Sigmoid colon (tissue), 7 donors: Measurements from ENCODE around the gene PTPRT. TPM values are rescaled to one million over a fixed set of nuclear protein-coding genes. Genes with fewer than 3 reads are reported as not detected.

ENCODE experiments used
- DNase-seq: peaks from one replicate; pipeline ENCODE4 v3.0.0-alpha.2; 2019
- H3K27ac ChIP-seq, 4 donors: fragments of 200-600 bp; sonication (generic); one replicate each; pipeline ENCODE4 v1.5.1; 2016 to 2019; ENCODE audit warnings: mild to moderate bottlenecking in 1 of 4
- H3K27me3 ChIP-seq, 3 donors: fragments of 200-600 bp; sonication (generic); one replicate each; pipeline ENCODE4 v1.5.1; 2019; ENCODE audit warnings: mild to moderate bottlenecking in 1 of 3
- H3K36me3 ChIP-seq, 4 donors: fragments of 200-600 bp; sonication (generic); one replicate each; pipeline ENCODE4 v1.5.1; 2016 to 2019
- H3K4me1 ChIP-seq, 4 donors: fragments of 200-600 bp; sonication (generic); one replicate each; pipeline ENCODE4 v1.5.1; 2017 to 2019
- H3K4me3 ChIP-seq, 4 donors: fragments of 200-600 bp; sonication (generic); one replicate each; pipeline ENCODE4 v1.5.1; 2017 to 2019; ENCODE audit warnings: mild to moderate bottlenecking in 2 of 4, moderate library complexity in 1 of 4
- H3K9me3 ChIP-seq, 4 donors: fragments of 200-600 bp in 3 of 4; sonication (generic) in 3 of 4; one replicate each; pipeline versions ENCODE4 v1.5.1 to v1.6.1; 2013 to 2019
- EP300 ChIP-seq, 4 donors: sonication (generic); formaldehyde crosslinking; IDR thresholded peaks; one replicate each; pipeline ENCODE4 v1.6.1; 2017; ENCODE audit warnings: antibody characterized with exemption in 4 of 4
- POLR2A ChIP-seq, 2 donors: fragments of 450-650 bp; IDR thresholded peaks; one replicate each; pipeline ENCODE4 v1.6.1; 2016; ENCODE audit warnings: antibody characterized with exemption in 2 of 2, mild to moderate bottlenecking in 2 of 2, moderate library complexity in 2 of 2
- POLR2AphosphoS5 ChIP-seq, 4 donors: sonication (generic); formaldehyde crosslinking; IDR thresholded peaks; one replicate each; pipeline ENCODE4 v1.6.1; 2017; ENCODE audit warnings: antibody characterized with exemption in 4 of 4
- WGBS, 2 donors: extraction: QIAGEN DNeasy Blood & Tissue Kit; methylation state at CpG; one replicate each; pipeline ENCODE4 v1.1.7; 2013; 5-methylcytosine and 5-hydroxymethylcytosine counted together
- intact Hi-C: fragments of 100-400 bp; cut with DNase I; formaldehyde crosslinking; loops from one replicate; pipeline ENCODE4 v1.15.1; 2023
- polyA plus RNA-seq, 3 donors: library from polyadenylated mRNA; stranded (reverse); fragments of 200-250 nt; gene quantifications; one replicate each; pipeline ENCODE4 v1.2.3, GENCODE V29; 2013
- total RNA-seq, 4 donors: library from RNA; depleted of rRNA; stranded (reverse); fragments of >200 nt; gene quantifications; one replicate each; pipeline ENCODE4 v1.1.0, GENCODE V29; 2016
- TF ChIP-seq, protein P1 (sequence below), 4 experiments: fragments of 450-650 bp in 3 of 4; fragments of 200-600 bp in 1 of 4; IDR thresholded peaks; one replicate each; pipeline ENCODE4 v1.5.1; 2016 to 2019; ENCODE audit warnings: antibody characterized with exemption in 4 of 4, mild to moderate bottlenecking in 3 of 4, moderate library complexity in 2 of 4
- donor health status: healthy with polysubstance abuse.
- donor health status: Bipolar disorder and iron deficiency.
- donor health status: healthy.

Gene PTPRT
- total and polyA plus RNA-seq, 7 donors = under 0.01 to 0.41 (median 0.12) TPM; not detected in 3

- Histone ChIP-seq H3K36me3 (no peaks in the 10 kb centered on the region), H3K27ac (no peak overlapping the region), H3K9me3 (no peaks in the 10 kb centered on the region), H3K4me1 (no peaks in the 10 kb centered on the region), H3K27me3 (no peaks in the 10 kb centered on the region), H3K4me3 (no peak overlapping the region)
- no peak for DNase-seq
- WGBS, 2 donors = 89 to 94% methylated on average over 1 of the region's 1 CpG
- intact Hi-C loops = no loop called here
- TF ChIP-seq POLR2A (IDR thresholded peaks at IDR 0.05) = no peak
- TF ChIP-seq, protein P1, sequence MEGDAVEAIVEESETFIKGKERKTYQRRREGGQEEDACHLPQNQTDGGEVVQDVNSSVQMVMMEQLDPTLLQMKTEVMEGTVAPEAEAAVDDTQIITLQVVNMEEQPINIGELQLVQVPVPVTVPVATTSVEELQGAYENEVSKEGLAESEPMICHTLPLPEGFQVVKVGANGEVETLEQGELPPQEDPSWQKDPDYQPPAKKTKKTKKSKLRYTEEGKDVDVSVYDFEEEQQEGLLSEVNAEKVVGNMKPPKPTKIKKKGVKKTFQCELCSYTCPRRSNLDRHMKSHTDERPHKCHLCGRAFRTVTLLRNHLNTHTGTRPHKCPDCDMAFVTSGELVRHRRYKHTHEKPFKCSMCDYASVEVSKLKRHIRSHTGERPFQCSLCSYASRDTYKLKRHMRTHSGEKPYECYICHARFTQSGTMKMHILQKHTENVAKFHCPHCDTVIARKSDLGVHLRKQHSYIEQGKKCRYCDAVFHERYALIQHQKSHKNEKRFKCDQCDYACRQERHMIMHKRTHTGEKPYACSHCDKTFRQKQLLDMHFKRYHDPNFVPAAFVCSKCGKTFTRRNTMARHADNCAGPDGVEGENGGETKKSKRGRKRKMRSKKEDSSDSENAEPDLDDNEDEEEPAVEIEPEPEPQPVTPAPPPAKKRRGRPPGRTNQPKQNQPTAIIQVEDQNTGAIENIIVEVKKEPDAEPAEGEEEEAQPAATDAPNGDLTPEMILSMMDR (IDR thresholded peaks at IDR 0.05) = no peak
These were observed 410.5 kb downstream of the PTPRT start for GRCh38 chr20:42779216-42779615.

DNA sequence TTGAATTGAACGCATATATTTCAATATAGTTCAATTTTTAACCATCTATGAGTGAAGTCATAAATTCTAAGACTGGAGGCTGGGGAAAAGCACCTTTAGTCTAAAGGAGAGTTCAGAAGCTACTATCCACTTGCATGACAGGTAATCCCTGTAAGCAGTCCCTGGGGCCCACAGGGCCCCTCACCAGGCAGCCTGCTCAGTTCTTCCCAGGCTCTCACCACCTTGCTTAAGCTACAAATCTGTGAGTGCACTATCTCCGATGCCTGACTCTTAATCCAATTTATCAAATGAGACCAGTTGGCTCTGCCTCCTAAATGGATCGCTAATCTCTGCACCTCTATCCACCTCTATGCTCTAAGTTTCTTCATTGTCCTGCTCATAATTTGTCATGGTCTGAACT is 413.8 kb downstream of the PTPRT start:
- TF ChIP-seq POLR2AphosphoS5 (IDR thresholded peaks at IDR 0.05) (no peak), EP300 (IDR thresholded peaks at IDR 0.05) (no peak), POLR2A (IDR thresholded peaks at IDR 0.05) (no peak)
- TF ChIP-seq, protein P1 (IDR thresholded peaks at IDR 0.05) = no peak
- no peaks in the 10 kb centered on the region for H3K9me3 ChIP-seq
- intact Hi-C loops = no loop called here
- DNase-seq = no peak
- H3K27ac ChIP-seq = no peak overlapping the region
- no peaks in the 10 kb centered on the region for H3K27me3 ChIP-seq
- no peak overlapping the region for H3K4me3 ChIP-seq
- no peaks in the 10 kb centered on the region for H3K36me3 ChIP-seq
- WGBS, 2 donors = 87 to 92% methylated on average over 3 of the region's 3 CpGs
- H3K4me1 ChIP-seq = no peaks in the 10 kb centered on the region

- Histone ChIP-seq H3K36me3 (no peaks in the 10 kb centered on the region), H3K27me3 (no peaks in the 10 kb centered on the region), H3K4me3 (no peak overlapping the region), H3K4me1 (no peaks in the 10 kb centered on the region), H3K9me3 (no peaks in the 10 kb centered on the region), H3K27ac (no peak overlapping the region)
- WGBS, 2 donors = 68 to 81% methylated on average over 7 of the region's 7 CpGs
- no peak for DNase-seq
- TF ChIP-seq, protein P1 (IDR thresholded peaks at IDR 0.05) = no peak
- no peak for TF ChIP-seq EP300 (IDR thresholded peaks at IDR 0.05)
- no peak for TF ChIP-seq POLR2A (IDR thresholded peaks at IDR 0.05)
- no peak for TF ChIP-seq POLR2AphosphoS5 (IDR thresholded peaks at IDR 0.05)
- intact Hi-C loops = no loop called here
These were observed 414.7 kb downstream of the PTPRT start for GRCh38 chr20:42775037-42775436.

GRCh38 chr20:42763015-42763414 is 426.7 kb downstream of the PTPRT start:
- H3K36me3 ChIP-seq = no peaks in the 10 kb centered on the region
- DNase-seq = no peak
- H3K9me3 ChIP-seq = no peaks in the 10 kb centered on the region
- H3K27ac ChIP-seq = no peak overlapping the region
- no peak for TF ChIP-seq POLR2AphosphoS5 (IDR thresholded peaks at IDR 0.05)
- no peak for TF ChIP-seq EP300 (IDR thresholded peaks at IDR 0.05)
- TF ChIP-seq POLR2A (IDR thresholded peaks at IDR 0.05) = no peak
- TF ChIP-seq, protein P1 (IDR thresholded peaks at IDR 0.05) = no peak
- no peaks in the 10 kb centered on the region for H3K27me3 ChIP-seq
- H3K4me3 ChIP-seq = no peak overlapping the region
- H3K4me1 ChIP-seq = no peaks in the 10 kb centered on the region
- WGBS, 2 donors = 91 to 93% methylated on average over 1 of the region's 1 CpG
- intact Hi-C loops = no loop called here

GRCh38 chr20:42756991-42757390 is 432.7 kb downstream of the PTPRT start:
- Histone ChIP-seq H3K4me1 (peaks cover 0 to 5% (median 2%) of the 10 kb centered on the region in 4 donors), H3K27ac (no peak overlapping the region), H3K4me3 (no peak overlapping the region), H3K36me3 (no peaks in the 10 kb centered on the region), H3K9me3 (no peaks in the 10 kb centered on the region), H3K27me3 (no peaks in the 10 kb centered on the region)
- TF ChIP-seq POLR2AphosphoS5 (IDR thresholded peaks at IDR 0.05) (no peak), EP300 (IDR thresholded peaks at IDR 0.05) (no peak), POLR2A (IDR thresholded peaks at IDR 0.05) (no peak)
- TF ChIP-seq, protein P1 (IDR thresholded peaks at IDR 0.05) = no peak
- DNase-seq = no peak
- intact Hi-C loops = no loop called here
- 43 to 71% methylated on average over 1 of the region's 1 CpG for WGBS, 2 donors
